ENCODE data around the gene EFCAB11.

The EFCAB11 gene

GRCh38 chr14:89833661-89834060, 120.9 kb downstream of the EFCAB11 start:
- TF ChIP-seq CTCF (IDR thresholded peaks at IDR 0.05; ENCODE audit: insufficient read depth, low read depth, low read length, missing control alignments), result no peak
- DNase-seq (ENCODE audit: low read depth), result no peak
- no peak overlapping the region for H3K4me3 ChIP-seq (ENCODE audit: low read length)

- TF ChIP-seq CTCF (IDR thresholded peaks at IDR 0.05; ENCODE audit: insufficient read depth, low read depth, low read length, missing control alignments), result no peak
- no peak for DNase-seq (ENCODE audit: low read depth)
- H3K4me3 ChIP-seq (ENCODE audit: low read length), result no peak overlapping the region
Measured at GRCh38 chr14:89833120-89833532, 121.4 kb downstream of the EFCAB11 start.

DNA sequence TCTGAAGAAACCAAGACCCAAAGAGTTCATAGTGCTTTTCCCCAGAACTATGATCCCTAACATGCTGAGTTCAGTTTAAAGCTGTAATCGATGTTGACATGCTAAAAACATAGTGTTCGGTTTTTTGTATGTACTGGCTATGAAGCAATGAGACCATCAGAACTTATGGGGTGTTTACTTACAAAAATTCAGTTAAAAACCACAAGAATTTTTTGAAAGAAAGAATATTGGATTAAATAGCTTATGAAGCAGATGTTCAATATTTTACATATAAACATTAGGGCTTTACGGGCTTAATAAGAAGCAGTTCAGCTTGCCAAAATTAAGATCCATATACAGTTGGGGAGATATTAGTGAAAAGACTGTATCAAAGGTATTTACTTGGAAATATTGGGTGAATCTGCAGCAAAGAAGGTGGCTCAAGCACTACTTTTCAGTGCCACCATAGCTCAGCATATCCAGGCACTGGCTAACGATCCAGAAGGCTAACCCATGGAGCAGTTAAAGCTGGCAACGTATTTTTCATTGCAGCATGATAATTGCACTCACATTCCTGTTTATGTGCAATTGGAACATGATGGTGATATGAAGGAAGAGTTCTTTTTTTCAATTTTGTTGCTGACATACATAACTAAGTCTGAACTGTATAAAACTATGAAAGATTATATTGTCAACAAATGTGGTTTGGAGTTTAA, 125.9 kb downstream of the EFCAB11 start:
- TF ChIP-seq CTCF (IDR thresholded peaks at IDR 0.05; ENCODE audit: insufficient read depth, low read depth, low read length, missing control alignments), result no peak
- no peak overlapping the region for H3K4me3 ChIP-seq (ENCODE audit: low read length)
- DNase-seq (ENCODE audit: low read depth), result no peak

GRCh38 chr14:89827265-89827664, 127.3 kb downstream of the EFCAB11 start:
- no peak for TF ChIP-seq CTCF (IDR thresholded peaks at IDR 0.05; ENCODE audit: insufficient read depth, low read depth, low read length, missing control alignments)
- DNase-seq (ENCODE audit: low read depth), result no peak
- H3K4me3 ChIP-seq (ENCODE audit: low read length), result no peak overlapping the region

GRCh38 chr14:89826596-89826995, 127.9 kb downstream of the EFCAB11 start:
- no peak for TF ChIP-seq CTCF (IDR thresholded peaks at IDR 0.05; ENCODE audit: insufficient read depth, low read depth, low read length, missing control alignments)
- DNase-seq (ENCODE audit: low read depth), result peak; percentile 32
- H3K4me3 ChIP-seq (ENCODE audit: low read length), result no peak overlapping the region

- no peak for TF ChIP-seq CTCF (IDR thresholded peaks at IDR 0.05; ENCODE audit: insufficient read depth, low read depth, low read length, missing control alignments)
- H3K4me3 ChIP-seq (ENCODE audit: low read length), result no peak overlapping the region
- no peak for DNase-seq (ENCODE audit: low read depth)
Measured at GRCh38 chr14:89823743-89824142, 130.8 kb downstream of the EFCAB11 start.

DNA sequence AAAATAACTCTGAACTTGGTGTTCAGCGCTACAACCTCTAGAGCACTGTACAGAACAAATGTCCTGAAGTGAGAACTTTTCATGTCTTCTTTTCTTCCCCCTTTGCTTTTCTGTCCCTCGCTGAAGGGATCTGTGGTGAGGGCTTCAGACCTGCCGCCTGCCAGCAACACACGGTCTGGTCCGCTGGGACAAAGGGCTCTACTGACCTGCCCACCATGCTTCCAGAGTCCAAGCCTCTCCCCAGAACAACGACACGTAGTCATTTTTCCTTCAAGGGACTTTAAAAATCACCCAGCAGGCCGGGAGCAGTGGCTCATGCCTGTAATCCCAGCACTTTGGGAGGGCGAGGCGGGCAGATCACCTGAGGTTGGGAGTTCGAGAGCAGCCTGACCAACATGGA, 140.4 kb downstream of the EFCAB11 start:
- TF ChIP-seq CTCF (IDR thresholded peaks at IDR 0.05; ENCODE audit: insufficient read depth, low read depth, low read length, missing control alignments), result no peak
- DNase-seq (ENCODE audit: low read depth), result no peak
- no peak overlapping the region for H3K4me3 ChIP-seq (ENCODE audit: low read length)

All from epithelial cell of esophagus (primary cell).